ENCODE data around the gene MAD1L1.
A peak's percentile ranks its signal among the peaks of the same experiment; 100 is the strongest.

Gene MAD1L1

DNA sequence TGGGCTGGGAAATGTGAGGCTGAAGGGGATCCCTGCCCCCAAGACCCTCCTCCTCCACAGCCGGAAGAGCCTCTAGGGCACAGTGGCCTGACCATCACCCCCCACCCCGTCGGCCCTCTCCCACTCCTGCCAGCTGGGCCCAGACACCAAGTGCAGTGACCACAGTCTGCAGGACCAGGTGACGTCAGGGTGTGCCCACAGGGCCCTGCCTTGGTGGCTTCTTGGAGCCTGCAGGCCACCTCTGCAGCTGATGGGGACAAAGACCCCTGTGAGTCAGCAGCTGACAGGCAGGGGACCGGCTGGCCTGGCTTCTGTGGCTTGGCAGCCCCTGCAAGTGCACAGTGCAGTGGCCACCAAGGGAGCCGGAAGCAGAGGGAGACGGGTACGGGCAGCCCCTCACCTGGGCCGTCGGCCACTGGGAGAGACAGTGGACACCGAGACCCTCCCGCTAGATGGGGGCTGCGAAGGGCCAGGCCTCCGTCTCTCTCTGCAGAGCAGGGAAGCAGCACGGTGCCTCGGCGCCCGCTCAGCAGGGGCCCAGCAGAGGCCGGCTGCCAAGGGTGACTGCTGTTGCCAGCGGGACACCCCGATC, 288.0 kb downstream of the MAD1L1 start:
- DNase-seq = no peak

DNA sequence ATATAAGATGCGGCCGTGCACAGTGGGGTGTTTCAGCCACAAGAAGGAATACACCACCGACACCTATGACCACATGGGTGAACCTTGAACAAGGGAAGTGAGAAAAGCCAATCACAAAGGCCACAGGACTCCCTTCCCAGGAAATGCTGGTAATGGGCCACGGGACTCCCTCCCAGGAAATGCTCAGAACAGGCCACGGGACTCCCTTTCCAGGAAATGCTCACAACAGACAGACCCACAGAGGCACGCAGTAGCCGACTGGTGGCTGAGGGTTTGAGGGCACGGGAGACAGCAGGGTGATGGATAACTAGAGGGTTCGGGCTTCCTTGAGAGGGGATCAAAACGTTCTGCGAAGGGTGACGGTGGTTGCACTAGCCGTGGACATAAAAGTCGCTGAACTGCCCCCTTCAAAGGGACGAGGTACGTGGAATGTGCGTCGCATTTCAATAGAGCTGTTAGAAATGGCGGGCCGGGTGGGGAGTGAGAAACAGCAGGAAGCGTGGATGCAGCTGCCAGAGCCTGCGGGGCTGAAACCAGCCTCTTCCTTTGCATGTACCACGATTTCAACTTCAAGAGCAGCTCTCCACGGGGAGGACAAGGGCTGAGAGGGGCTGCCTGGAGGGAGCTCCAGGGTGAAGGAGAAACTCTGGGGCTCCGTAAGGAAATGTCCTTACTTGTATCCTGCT, 288.7 kb downstream of the MAD1L1 start:
- DNase-seq = no peak

DNA sequence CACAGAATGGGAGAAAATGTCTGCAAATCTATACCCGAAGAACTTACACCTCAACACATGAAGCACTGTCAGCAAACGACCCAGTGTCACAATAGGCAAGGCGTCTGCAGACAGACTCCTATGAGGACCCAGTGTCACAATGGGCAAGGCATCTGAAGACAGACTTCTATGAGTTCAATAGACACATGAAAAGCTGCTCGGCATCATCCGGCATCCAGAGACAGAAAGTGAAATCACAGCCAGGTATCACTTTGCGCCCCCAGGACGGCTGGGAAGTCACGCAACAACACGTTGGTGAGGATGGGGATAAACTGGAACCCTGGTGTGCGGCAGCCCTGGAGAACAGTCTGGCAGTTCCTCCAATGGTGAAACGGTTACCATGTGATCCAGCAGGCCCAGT, 289.4 kb downstream of the MAD1L1 start:
- no peak for DNase-seq

DNA sequence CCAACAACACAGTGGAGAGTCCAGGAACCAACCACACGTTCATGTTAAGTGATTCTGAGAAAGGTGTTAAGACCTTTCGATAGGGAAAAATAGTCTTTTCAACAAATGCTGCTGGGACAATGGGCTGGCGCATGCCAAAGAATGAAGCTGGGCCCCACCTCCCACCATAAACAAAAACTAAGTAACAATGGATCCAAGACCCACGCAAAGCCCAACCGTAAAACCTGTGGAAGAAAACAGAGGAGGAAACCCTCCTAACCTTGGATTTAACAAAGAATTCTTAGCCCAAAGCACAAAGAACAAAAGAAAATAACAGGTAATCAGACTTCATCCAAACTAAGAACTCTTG, 289.8 kb downstream of the MAD1L1 start:
- DNase-seq = no peak

DNA sequence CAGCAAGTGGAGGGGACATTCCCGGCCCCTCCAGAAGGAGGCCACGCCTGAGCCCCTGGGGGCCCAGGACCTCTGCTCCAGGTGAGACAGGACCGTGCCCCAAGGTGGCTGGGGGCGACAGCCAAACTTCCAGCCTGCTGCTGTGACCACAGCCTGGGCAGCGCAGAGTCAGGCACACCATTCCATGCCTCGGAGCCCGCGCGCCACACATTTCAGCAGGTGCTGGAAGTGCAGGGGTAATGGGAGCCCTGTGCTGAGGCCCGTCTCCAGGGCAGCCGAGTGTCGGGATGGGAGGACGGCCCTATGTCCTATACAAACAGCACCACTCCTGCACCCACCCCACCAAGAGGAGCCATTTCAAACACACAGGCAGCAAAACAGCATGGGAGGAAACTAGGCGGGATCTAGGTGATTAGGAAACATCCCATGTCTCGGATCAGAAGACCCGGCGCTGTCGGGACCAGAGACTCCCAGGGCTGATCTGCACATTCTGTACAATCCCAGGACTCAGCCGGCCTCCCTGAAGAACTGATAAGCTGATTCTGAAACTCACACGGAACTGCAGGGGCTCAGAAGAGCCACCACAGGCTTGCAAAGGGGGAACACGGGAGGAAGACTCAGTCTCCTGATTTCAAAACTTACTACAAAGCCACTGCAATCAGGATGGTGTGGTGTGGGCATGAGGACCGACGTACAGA, 290.4 kb downstream of the MAD1L1 start:
- DNase-seq = no peak

DNA sequence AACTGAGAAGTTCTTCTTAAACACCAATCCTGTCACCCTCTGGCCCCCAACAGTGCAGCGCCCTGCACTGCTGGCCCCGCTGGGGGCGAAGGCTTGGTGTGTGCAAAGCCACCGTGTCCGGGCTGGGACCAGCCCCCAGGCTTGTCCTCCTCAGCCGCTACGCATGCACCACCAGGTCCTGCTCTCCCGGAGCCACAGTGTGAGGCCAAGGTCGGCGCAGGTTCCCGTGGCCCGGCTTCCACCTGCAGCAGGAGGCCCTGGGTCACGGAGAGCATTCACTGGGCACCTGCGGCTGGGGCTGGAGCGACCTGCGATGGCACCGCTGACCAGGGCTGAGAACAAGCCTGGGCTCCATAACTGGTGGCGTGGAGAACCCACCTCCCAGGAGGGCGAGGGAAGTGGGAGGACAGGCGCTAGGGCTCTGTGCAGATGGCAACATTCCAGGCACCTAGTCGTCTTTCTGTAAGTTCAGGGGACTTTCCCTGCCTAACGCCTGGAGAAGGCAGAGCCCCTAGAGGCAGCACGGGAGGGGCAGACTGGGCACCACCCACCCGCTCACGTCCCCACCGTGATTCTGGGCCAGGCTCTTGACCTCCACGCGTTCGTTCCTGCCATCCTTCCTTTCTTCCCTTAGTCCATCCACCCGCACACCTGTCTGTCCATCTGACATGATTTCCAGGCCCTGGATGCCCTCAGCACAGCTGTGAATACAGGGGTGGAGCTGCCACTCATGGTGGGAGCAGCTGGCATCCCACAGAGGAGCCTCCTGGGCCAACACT, 291.1 kb downstream of the MAD1L1 start:
- no peak for DNase-seq

DNA sequence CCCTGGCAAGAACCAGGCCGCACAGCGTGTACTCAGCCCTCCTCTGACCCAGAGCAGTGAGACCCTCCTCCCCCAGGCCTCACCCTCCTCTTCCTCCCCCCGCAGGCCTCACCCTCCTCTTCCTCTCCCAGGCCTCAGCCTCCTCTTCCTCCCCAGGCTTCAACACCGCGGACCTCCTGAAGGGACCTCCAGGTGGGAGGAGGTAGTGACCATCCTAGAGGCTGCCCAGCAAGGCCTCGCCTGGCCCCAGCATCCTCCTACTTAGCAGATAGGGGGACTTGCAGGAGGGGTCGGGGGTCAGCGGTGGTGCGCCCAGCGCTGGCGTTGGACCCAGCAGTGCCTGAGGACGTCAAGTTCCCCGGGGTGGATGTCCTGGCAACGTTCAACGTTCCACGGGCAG, 291.9 kb downstream of the MAD1L1 start:
- no peak for DNase-seq

DNA sequence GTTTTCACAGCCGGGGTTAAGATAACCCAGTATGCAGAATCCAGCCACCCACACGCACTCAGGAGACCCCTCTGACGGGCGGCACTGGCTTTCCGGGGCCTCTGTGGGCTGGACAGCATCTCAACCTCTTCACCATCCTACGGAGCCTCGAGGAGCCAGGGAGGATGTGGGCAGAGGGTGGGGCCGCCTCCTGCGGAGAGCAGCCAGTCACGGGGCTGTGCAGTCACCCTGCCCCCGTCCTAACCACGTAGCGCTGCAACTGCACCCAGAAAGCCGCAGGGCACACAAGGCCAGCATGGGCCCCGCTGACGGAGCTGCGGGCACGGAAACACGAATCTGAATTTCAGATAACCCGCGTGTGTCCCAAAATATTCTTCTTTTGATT, 292.4 kb downstream of the MAD1L1 start:
- peak; percentile 91 for DNase-seq

DNA sequence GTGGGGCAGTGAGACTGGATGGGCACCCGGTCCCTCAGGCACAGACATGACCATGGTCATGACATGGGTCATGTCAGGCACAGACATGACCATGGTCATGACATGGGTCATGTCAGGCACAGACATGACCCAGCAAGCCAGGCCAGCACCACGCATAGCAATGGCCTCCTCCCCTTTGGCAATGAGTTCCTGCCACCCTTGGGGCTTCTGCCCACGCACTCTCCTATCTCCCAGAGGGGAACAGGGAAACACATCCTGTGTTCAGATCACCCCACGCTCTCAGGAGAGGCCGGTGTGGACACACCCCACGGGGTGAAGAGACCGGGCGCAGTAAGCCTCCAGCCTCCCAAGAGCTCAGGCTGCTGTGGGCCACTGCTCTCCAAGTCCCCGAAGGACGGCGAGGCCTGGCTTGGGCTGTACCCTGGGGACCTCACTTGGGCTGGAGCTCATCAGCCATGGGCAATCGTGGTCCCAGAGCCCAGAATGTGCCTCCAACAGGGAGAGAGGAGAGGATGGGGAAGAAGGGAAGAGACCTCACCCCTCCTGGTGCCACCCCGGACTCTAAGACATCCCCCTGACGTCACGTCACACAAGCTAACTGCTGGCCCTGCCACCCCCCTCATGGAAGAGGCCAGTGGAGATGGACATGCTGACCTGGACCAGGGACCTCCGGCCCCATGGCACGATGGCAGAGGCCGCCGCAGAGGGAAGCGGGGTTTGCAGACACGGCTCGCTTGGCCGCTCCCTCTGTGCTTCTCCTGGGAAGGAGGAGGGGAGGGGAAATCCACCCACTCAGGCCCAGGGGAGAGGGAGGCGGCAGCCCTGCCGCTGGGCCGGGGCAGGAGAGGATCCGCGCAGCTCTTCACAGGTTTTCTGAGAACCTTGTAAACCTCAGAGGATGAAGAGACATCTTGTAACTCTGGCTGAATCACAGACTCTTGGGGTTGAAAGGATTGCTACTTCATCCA, 293.0 kb downstream of the MAD1L1 start:
- peak; percentile 24 for DNase-seq

DNA sequence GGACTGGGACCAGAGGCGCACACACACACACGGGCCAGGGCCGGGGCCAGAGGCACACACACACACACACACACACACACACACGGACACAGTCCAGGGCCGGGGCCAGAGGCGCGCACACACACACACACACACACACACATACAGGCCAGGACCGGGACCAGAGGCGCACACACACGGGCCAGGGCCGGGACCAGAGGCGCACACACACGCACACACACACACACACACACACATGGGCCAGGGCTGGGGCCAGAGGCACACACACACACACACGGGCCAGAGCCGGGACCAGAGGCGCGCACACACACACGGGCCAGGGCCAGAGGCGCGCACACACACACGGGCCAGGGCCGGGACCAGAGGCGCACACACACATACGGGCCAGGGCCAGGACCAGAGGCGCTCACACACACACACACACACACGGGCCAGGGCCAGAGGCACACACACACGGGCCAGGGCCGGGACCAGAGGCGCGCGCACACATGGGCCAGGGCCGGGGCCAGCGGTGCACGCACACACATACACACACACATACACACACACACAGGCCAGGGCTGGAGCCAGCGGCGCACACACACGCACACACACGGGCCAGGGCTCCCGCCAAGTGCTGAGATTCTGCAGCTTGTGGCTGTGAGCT, 293.8 kb downstream of the MAD1L1 start:
- DNase-seq = no peak

DNA sequence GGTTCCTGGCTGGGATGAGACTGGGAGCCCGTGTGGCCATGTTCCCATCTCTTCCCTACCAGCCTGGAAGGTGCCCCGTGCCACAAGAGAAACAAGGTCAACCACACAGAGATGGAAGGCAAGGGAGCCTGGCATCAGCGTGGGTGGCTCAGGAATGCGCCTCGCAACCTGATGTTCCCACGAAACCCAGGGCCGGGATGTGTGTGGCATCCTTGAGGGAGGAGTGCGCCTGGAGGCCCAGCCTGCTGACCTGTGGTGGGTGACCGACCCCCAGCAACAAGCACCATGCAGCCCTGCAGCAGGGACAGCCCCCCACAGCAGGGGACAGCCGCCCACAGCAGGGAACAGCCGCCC, 295.5 kb downstream of the MAD1L1 start:
- DNase-seq = no peak

DNA sequence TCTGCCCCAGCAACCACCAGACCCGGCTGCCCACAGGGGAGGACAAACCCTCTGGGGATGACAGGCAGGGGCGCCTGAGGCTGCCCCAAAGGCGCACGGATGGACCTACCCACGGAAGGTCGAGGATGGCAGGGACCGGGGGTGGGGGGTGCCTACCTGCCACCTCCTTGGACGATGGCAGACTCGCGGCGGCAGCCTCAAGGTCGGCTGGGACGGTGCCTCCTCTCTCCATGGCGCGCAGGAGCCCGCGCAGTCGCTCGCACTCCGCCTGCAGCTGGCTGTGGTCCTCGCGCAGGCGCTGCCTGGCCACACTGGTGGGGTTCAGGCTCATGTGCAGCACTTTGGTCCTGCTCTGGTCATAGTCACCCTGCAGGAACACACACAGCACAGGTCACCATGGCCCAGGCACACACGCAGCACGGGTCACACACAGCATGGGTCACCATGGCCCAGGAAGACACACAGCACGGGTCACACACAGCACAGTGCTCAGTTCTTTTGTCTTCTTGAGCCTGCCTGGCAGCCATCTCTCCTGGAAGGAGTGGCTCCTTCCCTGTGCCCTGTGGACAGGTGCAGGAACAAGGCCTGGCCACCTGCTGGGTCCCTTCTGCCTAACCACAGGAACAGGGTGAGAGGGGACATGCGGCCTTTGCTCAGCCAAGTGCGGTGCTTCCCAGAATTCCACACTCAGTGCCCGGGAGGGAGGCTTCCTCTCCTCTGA, 296.1 kb downstream of the MAD1L1 start:
- no peak for DNase-seq

DNA sequence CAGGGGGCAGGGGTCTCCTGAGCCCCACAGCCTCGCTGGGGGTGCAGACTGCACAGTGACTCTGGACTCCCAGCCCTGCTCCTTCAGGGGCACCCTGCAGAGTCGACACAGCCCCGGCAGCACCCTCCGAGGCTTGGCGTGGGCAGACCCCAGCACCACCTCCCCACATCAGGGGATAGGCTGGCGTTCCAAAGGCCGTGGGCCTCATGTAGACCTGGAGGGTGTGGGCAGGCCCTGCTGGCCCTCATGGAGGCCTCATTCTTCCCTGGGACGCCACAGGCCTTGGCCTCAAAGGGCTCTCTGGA, 296.8 kb downstream of the MAD1L1 start:
- DNase-seq = no peak

DNA sequence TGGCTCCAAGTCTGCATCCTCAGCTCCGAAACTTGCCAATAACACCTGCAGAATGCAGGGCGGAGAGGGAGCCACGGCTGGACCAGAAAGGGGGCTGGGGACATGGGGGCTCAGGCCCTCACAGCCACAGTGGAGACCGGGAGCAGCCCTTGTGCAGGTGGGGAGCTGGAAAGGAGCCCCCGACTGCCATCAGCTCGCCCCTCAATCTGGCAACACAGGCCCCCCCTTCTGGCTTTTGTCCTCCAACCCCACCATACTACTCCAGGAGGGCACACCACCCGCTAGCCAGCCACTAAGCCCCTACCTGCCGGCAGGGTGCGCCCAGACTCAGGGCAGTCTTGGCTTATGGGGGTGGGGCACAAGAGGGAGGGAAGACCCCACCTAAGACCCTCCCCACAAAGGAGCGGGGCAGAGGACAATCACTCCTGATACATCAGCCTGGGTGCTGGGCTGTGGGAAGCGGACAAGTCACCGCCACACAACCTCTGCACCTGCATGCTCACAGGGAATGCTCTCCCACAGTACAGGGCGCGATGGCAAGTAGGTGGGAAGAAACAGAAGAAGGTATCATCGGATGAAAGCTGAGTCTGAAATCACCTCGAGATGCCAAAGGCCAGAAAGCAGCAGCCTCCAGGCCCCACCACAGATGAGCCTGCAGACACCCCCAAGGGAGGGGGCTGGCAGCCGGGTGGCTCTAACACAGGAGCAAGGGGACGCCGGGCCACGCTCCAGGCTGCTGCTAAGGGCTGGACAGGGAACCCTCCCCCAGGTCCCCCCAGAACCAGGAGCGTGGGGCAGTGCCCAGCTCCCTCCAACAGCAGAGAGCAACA, 297.4 kb downstream of the MAD1L1 start:
- DNase-seq = no peak

DNA sequence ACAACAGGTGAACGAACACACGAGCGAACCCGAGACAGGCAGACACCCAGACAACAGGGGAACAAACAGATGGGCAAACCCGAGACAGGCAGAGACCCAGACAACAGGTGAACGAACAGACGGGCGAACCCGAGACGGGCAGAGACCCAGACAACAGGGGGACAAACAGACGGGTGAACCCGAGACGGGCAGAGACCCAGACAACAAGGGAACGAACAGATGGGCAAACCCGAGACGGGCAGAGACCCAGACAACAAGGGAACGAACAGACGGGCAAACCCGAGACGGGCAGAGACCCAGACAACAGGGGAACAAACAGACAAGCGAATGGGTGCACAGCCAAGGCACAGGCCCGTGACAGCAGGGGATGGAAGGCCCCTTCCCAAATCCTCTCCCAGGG, 298.0 kb downstream of the MAD1L1 start:
- DNase-seq = no peak

DNA sequence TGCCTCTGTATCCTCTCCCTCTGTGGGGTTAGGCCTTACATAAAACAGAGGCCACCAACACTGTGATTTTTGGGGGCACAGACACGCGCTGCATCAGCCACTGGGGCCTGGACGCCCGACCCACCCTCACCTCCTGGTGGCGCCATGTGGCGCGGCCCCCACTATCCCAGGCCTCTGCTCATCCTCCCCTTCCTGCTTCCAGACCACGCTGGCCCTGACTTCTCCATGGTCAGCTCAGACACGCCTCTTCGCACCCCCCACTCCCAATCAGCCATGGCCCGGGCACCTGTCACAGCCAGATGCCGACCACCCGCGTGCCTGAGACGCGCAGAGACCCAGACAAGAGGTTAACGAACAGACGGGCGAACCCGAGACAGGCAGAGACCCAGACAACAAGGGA, 298.7 kb downstream of the MAD1L1 start:
- DNase-seq = no peak

DNA sequence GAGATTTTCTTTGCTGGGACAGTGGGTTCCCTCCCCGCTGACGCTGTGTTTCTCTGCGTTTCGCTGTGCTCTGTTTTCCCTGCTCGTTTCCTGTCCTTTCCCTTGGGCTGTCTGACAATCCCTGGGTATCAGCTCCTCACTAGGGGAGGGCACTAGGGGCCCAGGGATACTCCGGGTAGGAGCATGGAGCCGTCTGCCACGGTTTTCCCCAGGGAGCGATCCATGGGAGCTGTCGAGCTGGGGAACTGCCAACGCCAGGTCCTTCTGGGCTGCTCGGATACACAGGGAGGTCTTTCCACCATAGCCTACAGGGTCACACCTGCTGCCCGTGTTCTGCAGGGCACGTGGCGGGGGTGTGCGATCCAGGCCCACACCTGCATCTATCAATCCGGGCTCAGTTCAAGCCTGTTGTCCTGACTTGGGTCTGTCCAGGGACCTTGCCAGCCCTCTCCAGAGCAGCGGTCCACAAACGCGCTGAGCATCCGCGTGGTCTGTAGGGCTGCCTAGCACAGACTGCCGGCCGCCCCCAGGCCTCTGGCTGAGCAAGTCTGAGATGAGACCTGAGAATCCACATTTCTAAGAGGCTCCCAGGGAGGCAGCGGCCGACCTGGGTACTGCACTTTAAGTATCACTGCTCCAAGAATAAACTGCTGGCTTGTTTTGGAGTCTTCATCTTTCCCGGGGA, 299.5 kb downstream of the MAD1L1 start:
- DNase-seq = no peak

DNA sequence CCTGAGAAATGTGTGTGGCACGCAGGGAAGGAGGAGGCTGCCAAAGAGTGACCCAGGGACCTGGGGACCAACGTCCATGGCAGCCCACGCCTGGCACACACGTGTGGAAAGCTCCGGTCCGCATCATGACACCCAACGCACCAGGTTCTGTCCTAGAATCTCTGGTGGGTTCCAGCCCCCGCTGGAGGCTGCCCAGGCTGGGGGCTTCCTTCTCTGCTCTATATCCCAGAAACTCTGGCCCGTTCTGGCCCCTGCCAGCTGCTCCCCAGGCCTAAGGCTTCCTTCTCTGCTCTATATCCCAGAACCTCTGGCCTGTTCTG, 300.8 kb downstream of the MAD1L1 start:
- DNase-seq = no peak

DNA sequence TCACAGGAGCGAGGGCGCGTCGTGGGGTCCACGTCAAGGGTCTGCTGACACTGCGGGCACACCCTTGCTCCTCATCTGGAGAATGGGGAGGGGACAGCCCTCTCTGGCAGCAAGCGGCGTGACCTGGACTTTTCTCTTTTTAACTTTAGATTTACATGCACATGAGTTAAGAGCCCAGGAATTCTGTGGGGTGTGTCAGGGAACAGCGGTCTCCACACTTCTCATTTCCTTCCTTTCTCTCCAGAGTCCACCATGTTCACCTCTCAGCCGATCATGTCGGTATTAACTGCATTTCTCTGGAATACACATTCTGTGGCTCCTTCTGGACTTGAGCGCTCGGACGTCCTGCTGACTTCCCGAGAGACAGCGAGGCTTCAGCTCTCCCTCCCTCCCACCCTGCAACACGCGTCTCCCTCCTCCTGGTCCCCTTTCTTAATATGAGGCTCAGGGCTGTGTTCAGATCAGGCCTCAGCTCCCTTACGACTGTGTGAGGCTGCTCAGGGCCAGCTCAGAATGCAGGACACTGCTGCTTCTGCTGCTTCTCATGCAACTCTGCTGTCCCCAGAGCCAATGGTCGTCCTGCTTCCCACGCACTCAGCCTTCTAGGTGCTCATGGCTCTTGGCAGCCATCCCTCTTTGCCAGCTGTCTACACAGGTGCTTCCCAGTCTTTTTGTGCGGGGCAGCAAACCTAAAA, 301.3 kb downstream of the MAD1L1 start:
- DNase-seq = no peak
